HG02588 (cell line): ENCODE results near the gene VWA7.
"Not testable (repeated sequence)": the region's sequence is repeated elsewhere in the genome, so short reads cannot be mapped to it uniquely, and the experiment has no call there.

Experiments
- ATAC-seq: cut with Tn5 transposase; IDR thresholded peaks from one replicate; pipeline ENCODE4 v1.9.1; 2021; ENCODE audit warnings: mild to moderate bottlenecking, moderate library complexity; ENCODE audit not compliant: unreplicated experiment

Gene VWA7

GRCh38 chr6:31805939-31806469 is 28.9 kb upstream of the VWA7 start:
- ATAC-seq, result peak; percentile 13

- not testable (repeated sequence) for ATAC-seq
These were observed 24.2 kb upstream of the VWA7 start for GRCh38 chr6:31801031-31801927.

GRCh38 chr6:31799781-31800180 is 22.7 kb upstream of the VWA7 start:
- ATAC-seq, result no peak

- no peak for ATAC-seq
These were observed 20.5 kb upstream of the VWA7 start for GRCh38 chr6:31797588-31797987.

- no peak for ATAC-seq
These were observed 19.9 kb upstream of the VWA7 start for GRCh38 chr6:31796993-31797385.

GRCh38 chr6:31795616-31796298 is 18.6 kb upstream of the VWA7 start, which contains the start of gene VARS1:
Gene VARS1, minus strand, starts transcription at chr6:31795752. Its CDS starts 535 bp downstream, at chr6:31795217.
- ATAC-seq, result peak; percentile 78

GRCh38 chr6:31794866-31795615 is 17.9 kb upstream of the VWA7 start:
- peak; percentile 4 for ATAC-seq

- ATAC-seq, result no peak
These were observed 17.3 kb upstream of the VWA7 start for GRCh38 chr6:31794294-31794865.

GRCh38 chr6:31793927-31794245 is 16.8 kb upstream of the VWA7 start:
- not testable (repeated sequence) for ATAC-seq

- no peak for ATAC-seq
These were observed 15.6 kb upstream of the VWA7 start for GRCh38 chr6:31792761-31793171.

GRCh38 chr6:31792090-31792374 is 14.9 kb upstream of the VWA7 start:
- no peak for ATAC-seq

- ATAC-seq, result no peak
These were observed 14.4 kb upstream of the VWA7 start for GRCh38 chr6:31791324-31792089.

- ATAC-seq, result no peak
These were observed 8.3 kb upstream of the VWA7 start for GRCh38 chr6:31785475-31785874.

GRCh38 chr6:31784098-31784925 is 7.2 kb upstream of the VWA7 start:
- no peak for ATAC-seq

- ATAC-seq, result no peak
These were observed 5.2 kb upstream of the VWA7 start for GRCh38 chr6:31782126-31782855.

- no peak for ATAC-seq
These were observed 4.4 kb upstream of the VWA7 start for GRCh38 chr6:31781244-31782125.

- ATAC-seq, result no peak
These were observed 3.5 kb upstream of the VWA7 start for GRCh38 chr6:31780507-31781243.
